H1 (cell line): ENCODE measurements around the gene KCNAB2. TPM values are rescaled to one million over a fixed set of nuclear protein-coding genes. Genes with fewer than 3 reads are reported as not detected.

ENCODE experiments used
- BRCA1 ChIP-seq: IDR thresholded peaks from 2 replicates; pipeline ENCODE4 v1.6.1; 2012; ENCODE audit warnings: low read depth, low read length, improper control_type of control experiment
- CHD2 ChIP-seq: IDR thresholded peaks from 2 replicates; pipeline ENCODE4 v1.6.1; 2012; ENCODE audit warnings: low read length, improper control_type of control experiment
- polyA plus RNA-seq, 7 experiments: library from polyadenylated mRNA; depleted of rRNA in 3 of 7; stranded (reverse) in 5 of 7; unstranded in 2 of 7; fragments of >200 nt in 5 of 7; fragments of 200-250 nt in 2 of 7; gene quantifications; 1 replicate in 5 of 7; 2 replicates in 1 of 7; 4 replicates in 1 of 7; pipeline versions ENCODE4 v1.2.1 to v1.2.3, GENCODE V29; 2011 to 2013; ENCODE audit warnings: missing spikeins in 2 of 7, mixed read lengths in 2 of 7
- total RNA-seq: library from RNA; stranded (reverse); fragmentation: NEBNext Ultra II Directional; extraction: Animal tissue kit (Norgen Biotek cat#: 25700); gene quantifications from 2 replicates; pipeline ENCODE4 v1.2.1, GENCODE V29; 2021

KCNAB2 gene
- total and polyA plus RNA-seq, 2 of the 8 experiments (the other 6 are each of a cell fraction or from before 2014, with no cell fraction given) = 4.5 to 7.0 TPM

DNA sequence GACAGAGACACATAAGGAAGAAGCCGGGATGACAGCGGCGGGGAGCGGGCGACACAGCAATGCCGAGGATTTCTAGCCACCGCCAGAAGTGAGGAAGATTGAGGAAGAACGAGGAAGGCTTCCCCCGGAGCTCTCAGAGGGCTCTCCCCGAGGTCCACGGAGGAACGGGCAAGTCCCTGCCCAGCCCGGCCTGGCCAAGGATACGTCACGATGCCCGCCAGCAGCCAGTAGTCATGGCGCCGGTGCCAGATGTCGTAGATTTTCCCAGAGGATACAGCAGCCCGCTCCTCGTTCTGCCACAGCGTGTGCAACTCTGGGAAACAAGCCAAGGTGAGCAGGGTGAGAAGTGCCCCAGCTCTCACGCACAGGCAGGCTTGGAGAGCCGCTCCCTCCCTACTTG, 65.9 kb downstream of the KCNAB2 start (continued):
- TF ChIP-seq BRCA1 = no peak
- no peak for TF ChIP-seq CHD2
